ENCODE measurements around the gene HEXIM2. TPM values are rescaled to one million over a fixed set of nuclear protein-coding genes. Genes with fewer than 3 reads are reported as not detected.
"Not testable (repeated sequence)": the region's sequence is repeated elsewhere in the genome, so short reads cannot be mapped to it uniquely, and the experiment has no call there.

HEXIM2 gene
- total and polyA plus RNA-seq, 11 donors, result 3.4 to 7.5 (median 5.7) TPM

- Histone ChIP-seq H3K4me1 (peaks cover 0 to 18% (median 6%) of the 10 kb centered on the region in 12 donors), H3K9me3 (no peaks in the 10 kb centered on the region), H3K27me3 (no peaks in the 10 kb centered on the region), H3K36me3 (no peaks in the 10 kb centered on the region), H3K27ac (peak overlapping the region in 2 of 12 donors; percentile 58 to 74), H3K4me3 (no peak overlapping the region)
- intact Hi-C loops (cut with DNase I), result loop anchor here in 8 of 10 donors (1.0 to 10.0 kb wide), 7 partner anchors 35 to 282 kb away; partner anchors contain the start of genes ACBD4 (in 7 of the 8), GFAP (in 4 of the 8), HEXIM2 (in 2 of the 8) and HEXIM1 (in 1 of the 8)
- WGBS, 4 donors, result 78 to 80% (median 79%) methylated on average over 6 of the region's 6 CpGs
- DNase-seq (no peak), ATAC-seq (no peak)
- TF ChIP-seq CTCF (IDR thresholded peaks at IDR 0.05) (no peak), POLR2A (IDR thresholded peaks at IDR 0.05) (no peak)
Observed at GRCh38 chr17:45197108-45197507, 35.4 kb downstream of the HEXIM2 start.

GRCh38 chr17:45197555-45198334 is 36.1 kb downstream of the HEXIM2 start:
- Histone ChIP-seq H3K4me1 (peaks cover 0 to 18% (median 6%) of the 10 kb centered on the region in 12 donors), H3K4me3 (peak overlapping the region in 1 of 12 donors; percentile 21), H3K9me3 (no peaks in the 10 kb centered on the region), H3K27ac (peak overlapping the region in 10 of 12 donors; percentile 32 to 74 (median 53)), H3K36me3 (no peaks in the 10 kb centered on the region), H3K27me3 (no peaks in the 10 kb centered on the region)
- ATAC-seq, result peak; percentile 96 to 99 (median 96)
- TF ChIP-seq POLR2A (IDR thresholded peaks at IDR 0.05) (no peak), CTCF (IDR thresholded peaks at IDR 0.05) (peak; percentile 97 to 100 (median 99))
- WGBS, 4 donors, result 1 to 2% (median 1%) methylated on average over 14 to 16 of the region's 16 CpGs
- intact Hi-C loops (cut with DNase I), result loop anchor here (1.0 to 10.0 kb wide), 7 partner anchors 35 to 283 kb away; partner anchors contain the start of genes ACBD4 (in 10 of the 10), GFAP (in 4 of the 10), HEXIM2 (in 2 of the 10) and HEXIM1 (in 1 of the 10)
- peak; percentile 88 to 97 (median 93) for DNase-seq

GRCh38 chr17:45200701-45201100 is 39.0 kb downstream of the HEXIM2 start:
- WGBS, 4 donors, result 66 to 77% (median 70%) methylated on average over 9 of the region's 9 CpGs
- intact Hi-C loops (cut with DNase I), result no loop called here
- TF ChIP-seq POLR2A (IDR thresholded peaks at IDR 0.05), result no peak
- no peak for TF ChIP-seq CTCF (IDR thresholded peaks at IDR 0.05)
- Histone ChIP-seq H3K27ac (peak overlapping the region in 3 of 12 donors; percentile 4 to 30 (median 12)), H3K9me3 (no peaks in the 10 kb centered on the region), H3K4me1 (peaks cover 0 to 18% (median 6%) of the 10 kb centered on the region in 12 donors), H3K36me3 (no peaks in the 10 kb centered on the region), H3K27me3 (no peaks in the 10 kb centered on the region), H3K4me3 (no peak overlapping the region)
- peak in 3 of 4 donors; percentile 6 to 68 (median 60) for ATAC-seq
- peak in 3 of 5 donors; percentile 21 to 69 (median 54) for DNase-seq

- ATAC-seq (no peak), DNase-seq (no peak)
- intact Hi-C loops (cut with DNase I), result no loop called here
- no peak for TF ChIP-seq POLR2A (IDR thresholded peaks at IDR 0.05)
- no peak for TF ChIP-seq CTCF (IDR thresholded peaks at IDR 0.05)
- no peak overlapping the region for H3K4me3 ChIP-seq
- H3K27ac ChIP-seq, result peak overlapping the region in 7 of 12 donors; percentile 4 to 53 (median 25)
- no peaks in the 10 kb centered on the region for H3K9me3 ChIP-seq
- WGBS, 4 donors, result 95 to 100% (median 98%) methylated on average over 4 of the region's 4 CpGs
- no peaks in the 10 kb centered on the region for H3K36me3 ChIP-seq
- no peaks in the 10 kb centered on the region for H3K27me3 ChIP-seq
- peaks cover 0 to 18% (median 6%) of the 10 kb centered on the region in 12 donors for H3K4me1 ChIP-seq
Observed at GRCh38 chr17:45201457-45201856, 39.8 kb downstream of the HEXIM2 start.

- WGBS, 4 donors, result 77 to 89% (median 84%) methylated on average over 6 of the region's 6 CpGs
- H3K9me3 ChIP-seq; H3K4me3 ChIP-seq; H3K27me3 ChIP-seq; H3K36me3 ChIP-seq; intact Hi-C loops (cut with DNase I): not testable (repeated sequence)
- H3K4me1 ChIP-seq, result peaks cover 0 to 18% (median 6%) of the 10 kb centered on the region in 12 donors
- DNase-seq (peak in 2 of 5 donors; percentile 42 to 58), ATAC-seq (peak in 2 of 4 donors; percentile 64)
- H3K27ac ChIP-seq, result peak overlapping the region in 5 of 12 donors; percentile 4 to 53 (median 30)
Observed at GRCh38 chr17:45201880-45202279, 40.2 kb downstream of the HEXIM2 start.

Measured in heart left ventricle (tissue), 16 donors.